HepG2 (cell line): ENCODE measurements around the gene ATPAF1. TPM values are rescaled to one million over a fixed set of nuclear protein-coding genes. Genes with fewer than 3 reads are reported as not detected.
"Not testable (repeated sequence)": the region's sequence is repeated elsewhere in the genome, so short reads cannot be mapped to it uniquely, and the experiment has no call there.

ENCODE experiments used
- ATAC-seq: fragments of 200-7000 bp; cut with Tn5 transposase; 3 replicates; pipeline ENCODE4 v1.9.1; 2020; ENCODE audit warnings: mild to moderate bottlenecking, moderate library complexity
- BruUV-seq: library from RNA; stranded (reverse); fragments of 400-500 nt; replicated peaks from 2 replicates; lab custom pipeline; 2021; lab: Mats Ljungman, UMichigan
- CTCF ChIA-PET: fragments of 300-600 bp; formaldehyde crosslinking; extraction: SDS; loops from one replicate; lab custom pipeline; 2021; ENCODE audit warnings: low total read pairs, inconsistent platforms, low intra/inter-chr PET ratio; lab: Yijun Ruan, JAX
- POLR2A ChIA-PET: fragments of 350-600 bp; sonication (Branson Sonifier 250); formaldehyde crosslinking; loops from one replicate; lab custom pipeline; 2020; ENCODE audit warnings: antibody characterized with exemption, inconsistent platforms; lab: Yijun Ruan, JAX
- DNase-seq: peaks from one replicate; pipeline ENCODE4 v3.0.0-alpha.2; 2015; ENCODE audit warnings: low spot score
- FAIRE-seq: peaks from 3 replicates; lab custom pipeline; 2011; peaks lifted over from hg19 to GRCh38; lab: Jason Lieb, UNC
- H2AFZ ChIP-seq: one replicate; pipeline ENCODE4 v1.6.1; 2011; ENCODE audit warnings: low read length, inconsistent platforms
- H3K27ac ChIP-seq: fragments of 300-600 bp; 3 replicates; pipeline ENCODE4 v1.8.0; 2011; ENCODE audit warnings: mixed run types, mild to moderate bottlenecking, mixed read lengths, low read length, inconsistent platforms; ENCODE audit not compliant: insufficient read depth; ENCODE audit errors: extremely low read length
- H3K27me3 ChIP-seq, 2 experiments: fragments of 200-600 bp in 1 of 2; 2 replicates in 1 of 2; 3 replicates in 1 of 2; pipeline versions ENCODE4 v1.6.0 to v1.8.0; 2011; ENCODE audit warnings: low read length in 2 of 2, mild to moderate bottlenecking in 2 of 2, moderate library complexity in 2 of 2, inconsistent platforms in 1 of 2; ENCODE audit not compliant: insufficient read depth in 2 of 2, control insufficient read depth in 1 of 2
- H3K36me3 ChIP-seq, 2 experiments: fragments of 200-600 bp in 1 of 2; replicated peaks in 1 of 2; 2 replicates in 1 of 2; 3 replicates in 1 of 2; pipeline versions ENCODE4 v1.5.1 to v1.8.0; 2011; ENCODE audit warnings: low read length in 2 of 2, inconsistent platforms in 1 of 2; ENCODE audit not compliant: insufficient read depth in 2 of 2, control insufficient read depth in 1 of 2
- H3K4me1 ChIP-seq: 2 replicates; pipeline ENCODE4 v1.5.1; 2012; ENCODE audit warnings: low read length, inconsistent platforms; ENCODE audit not compliant: insufficient read depth
- H3K4me2 ChIP-seq: 2 replicates; pipeline ENCODE4 v1.6.0; 2011; ENCODE audit warnings: low read depth, low read length, inconsistent platforms
- H3K4me3 ChIP-seq, 3 experiments: fragments of 200-600 bp in 1 of 3; sonication (generic), shearing (Covaris generic) in 1 of 3; replicated peaks in 1 of 3; 2 replicates each; pipeline ENCODE4 v1.5.1; 2011 to 2016; ENCODE audit warnings: low read length in 3 of 3, inconsistent platforms in 2 of 3, low read depth in 2 of 3, mild to moderate bottlenecking in 2 of 3, control low read depth in 1 of 3, mixed read lengths in 1 of 3; ENCODE audit not compliant: insufficient read depth in 1 of 3
- H3K79me2 ChIP-seq: one replicate; pipeline ENCODE4 v1.6.1; 2011; ENCODE audit warnings: low read length, inconsistent platforms; ENCODE audit not compliant: insufficient read depth
- H3K9ac ChIP-seq: 2 replicates; pipeline ENCODE4 v1.6.0; 2011; ENCODE audit warnings: mild to moderate bottlenecking, low read depth, low read length, inconsistent platforms; ENCODE audit not compliant: insufficient read depth
- H3K9me3 ChIP-seq: 2 replicates; pipeline ENCODE4 v1.5.1; 2012; ENCODE audit warnings: mild to moderate bottlenecking, low read length
- H4K20me1 ChIP-seq: 2 replicates; pipeline ENCODE4 v1.6.0; 2011; ENCODE audit warnings: inconsistent platforms, mild to moderate bottlenecking, low read length, moderate library complexity; ENCODE audit not compliant: insufficient read depth
- CCDC6 ChIP-seq: sonication (generic); formaldehyde crosslinking; IDR thresholded peaks from 2 replicates; pipeline ENCODE4 v1.8.1; 2022; ENCODE audit warnings: mild to moderate bottlenecking, missing genetic modification reagents, moderate library complexity
- MBNL3 ChIP-seq: fragments of 250-450 bp; sonication (Bioruptor Pico); conservative IDR thresholded peaks from 2 replicates; pipeline ENCODE4 v1.8.0; 2022; ENCODE audit warnings: mild to moderate bottlenecking, inconsistent platforms
- TAF1 ChIP-seq: sonication (generic); formaldehyde crosslinking; IDR thresholded peaks from 2 replicates; pipeline ENCODE4 v1.4.0; 2020; ENCODE audit warnings: missing genetic modification reagents
- ZNF703 ChIP-seq: sonication (generic); formaldehyde crosslinking; IDR thresholded peaks from 2 replicates; pipeline ENCODE4 v1.5.1; 2020; ENCODE audit warnings: missing genetic modification reagents, mild to moderate bottlenecking, moderate library complexity, borderline replicate concordance
- WGBS: methylation state at CpG from one replicate; pipeline ENCODE4 v1.1.6; 2017; ENCODE audit warnings: low lambda C conversion rate; 5-methylcytosine and 5-hydroxymethylcytosine counted together
- in situ Hi-C: cut with HindIII; loops from 2 replicates; pipeline ENCODE4 v1.10.0; 2017; ENCODE audit warnings: low pct_unique_long_range_greater_than_20kb; ENCODE audit not compliant: extremely low pct_ligation_motif_present
- intact Hi-C: fragments of 100-400 bp; cut with micrococcal nuclease; formaldehyde crosslinking; loops from one replicate; pipeline ENCODE4 v1.10.0; 2022; ENCODE audit not compliant: unreplicated experiment
- polyA plus RNA-seq, 8 experiments: library from polyadenylated mRNA; depleted of rRNA in 3 of 8; stranded (reverse) in 7 of 8; unstranded in 1 of 8; fragments of >200 nt; fragmentation: Illumina TruSeq in 4 of 8; extraction: Trizol in 4 of 8; gene quantifications; 2 replicates each; pipeline versions ENCODE4 v1.2.1 to v1.2.3, GENCODE V29; 2011 to 2016; ENCODE audit warnings: low read depth in 4 of 8, missing spikeins in 1 of 8, mixed read lengths in 1 of 8; ENCODE audit not compliant: insufficient read depth in 1 of 8
- total RNA-seq, 5 experiments: library from RNA; depleted of rRNA; stranded (reverse); fragments of >200 nt; fragmentation: Illumina TruSeq; extraction: Trizol; gene quantifications; 2 replicates each; pipeline ENCODE4 v1.2.3, GENCODE V29; 2016; ENCODE audit warnings: low read depth in 1 of 5

ATPAF1 gene
- total and polyA plus RNA-seq, 2 of the 13 experiments (the other 11 are each of a cell fraction or from before 2014, with no cell fraction given), result 66.6 to 76.7 TPM

DNA sequence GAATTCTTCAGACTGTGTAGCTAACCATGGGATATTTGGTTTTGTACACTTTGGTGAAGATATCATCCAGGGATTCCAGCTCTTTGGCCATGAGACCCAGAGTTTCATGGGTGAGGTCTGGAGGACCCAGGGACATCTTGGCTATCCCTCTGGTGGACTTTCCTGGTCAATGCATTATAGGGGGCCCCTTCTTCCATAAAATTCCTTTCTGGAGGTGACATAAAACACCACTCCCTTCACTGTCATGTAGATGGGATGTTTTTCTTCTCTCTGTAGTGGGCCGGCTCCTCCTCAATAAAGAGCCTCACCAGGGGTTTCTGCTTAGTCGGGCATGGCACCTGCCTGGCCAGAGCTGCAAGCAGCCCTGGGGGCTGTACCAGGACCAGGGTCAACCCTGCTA, 2.2 kb downstream of the ATPAF1 start (continued):
- TF ChIP-seq ZNF703 (CRISPR knock-in tag) (no peak), MBNL3 (CRISPR knock-in tag) (no peak), CCDC6 (CRISPR knock-in tag) (no peak), TAF1 (CRISPR knock-in tag) (no peak)

DNA sequence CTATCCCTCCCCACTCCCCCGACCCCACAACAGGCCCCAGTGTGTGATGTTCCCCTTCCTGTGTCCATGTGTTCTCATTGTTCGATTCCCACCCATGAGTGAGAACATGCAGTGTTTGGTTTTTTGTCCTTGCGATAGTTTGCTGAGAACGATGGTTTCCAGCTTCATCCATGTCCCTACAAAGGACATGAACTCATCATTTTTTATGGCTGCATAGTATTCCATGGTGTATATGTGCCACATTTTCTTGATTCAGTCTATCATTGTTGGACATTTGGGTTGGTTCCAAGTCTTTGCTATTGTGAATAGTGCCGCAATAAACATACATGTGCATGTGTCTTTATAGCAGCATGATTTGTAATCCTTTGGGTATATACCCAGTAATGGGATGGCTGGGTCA, 5.2 kb downstream of the ATPAF1 start:
- H2AFZ ChIP-seq, CTCF ChIA-PET, FAIRE-seq, H3K4me2 ChIP-seq, H3K9ac ChIP-seq, ATAC-seq, H4K20me1 ChIP-seq, H3K9me3 ChIP-seq, H3K27ac ChIP-seq, H3K79me2 ChIP-seq, DNase-seq, H3K4me3 ChIP-seq, H3K27me3 ChIP-seq, in situ Hi-C loops, BruUV-seq, POLR2A ChIA-PET: not testable (repeated sequence)
- WGBS, result 89% methylated on average over 4 of the region's 5 CpGs
- peaks cover 6 to 22% of the 10 kb centered on the region in 2 experiments for H3K36me3 ChIP-seq
- intact Hi-C loops, result loop anchor here (10.0 kb wide), 1 partner anchor 48 kb away; the partner anchor contains the start of gene MOB3C
- peaks cover 19% of the 10 kb centered on the region for H3K4me1 ChIP-seq

GRCh38 chr1:46660116-46660515, 8.0 kb downstream of the ATPAF1 start:
- H3K27ac ChIP-seq, DNase-seq, H3K79me2 ChIP-seq, H3K27me3 ChIP-seq, in situ Hi-C loops, H3K4me1 ChIP-seq, CTCF ChIA-PET, H3K4me3 ChIP-seq, BruUV-seq, H4K20me1 ChIP-seq, ATAC-seq, POLR2A ChIA-PET, H3K4me2 ChIP-seq, H3K9me3 ChIP-seq, FAIRE-seq, H2AFZ ChIP-seq, H3K9ac ChIP-seq: not testable (repeated sequence)
- intact Hi-C loops, result loop anchor here (10.0 kb wide), 1 partner anchor 45 kb away; the partner anchor contains the start of gene MOB3C
- peaks cover 6 to 37% of the 10 kb centered on the region in 2 experiments for H3K36me3 ChIP-seq
- 93% methylated on average over 5 of the region's 5 CpGs for WGBS
